SW480 (cell line): ENCODE results near the gene KCNAB1.

Experiments used
- DNase-seq: peaks from one replicate; pipeline ENCODE4 v3.0.0-alpha.2; 2016; ENCODE audit warnings: low spot score

Gene KCNAB1

GRCh38 chr3:156579427-156579851, 459.1 kb downstream of the KCNAB1 start:
- DNase-seq, result no peak

- DNase-seq, result no peak
Observed at GRCh38 chr3:156581033-156581432, 460.7 kb downstream of the KCNAB1 start.

- DNase-seq, result no peak
Observed at GRCh38 chr3:156581954-156582353, 461.6 kb downstream of the KCNAB1 start.

- no peak for DNase-seq
Observed at GRCh38 chr3:156582532-156583183, 462.3 kb downstream of the KCNAB1 start.

- no peak for DNase-seq
Observed at GRCh38 chr3:156583469-156583868, 463.1 kb downstream of the KCNAB1 start.

GRCh38 chr3:156586905-156587759, 466.8 kb downstream of the KCNAB1 start:
- DNase-seq, result no peak

- DNase-seq, result no peak
Observed at GRCh38 chr3:156587760-156588069, 467.3 kb downstream of the KCNAB1 start.
